GM12878 (cell line): ENCODE results near the gene CHP2. TPM values are rescaled to one million over a fixed set of nuclear protein-coding genes. Genes with fewer than 3 reads are reported as not detected.

ENCODE experiments used
- ATAC-seq: fragments of 200-7000 bp; cut with Tn5 transposase; 3 replicates; pipeline ENCODE4 v1.9.1; 2020; ENCODE audit warnings: mild to moderate bottlenecking, moderate library complexity
- BruUV-seq: library from RNA; stranded (reverse); fragments of 400-500 nt; replicated peaks from 2 replicates; lab custom pipeline; 2021; lab: Mats Ljungman, UMichigan
- CTCF ChIA-PET: fragments of 300-600 bp; sonication (Branson Sonifier 250); formaldehyde crosslinking; extraction: SDS; loops from one replicate; lab custom pipeline; 2021; ENCODE audit warnings: inconsistent platforms; lab: Yijun Ruan, JAX
- POLR2A ChIA-PET: fragments of 350-600 bp; formaldehyde crosslinking; extraction: SDS; loops from one replicate; lab custom pipeline; 2021; ENCODE audit warnings: inconsistent platforms; lab: Charles Lee
- RAD21 ChIA-PET: fragments of 300-600 bp; sonication (Branson Sonifier 250); formaldehyde crosslinking; loops from one replicate; lab custom pipeline; 2023; ENCODE audit warnings: antibody characterized with exemption; ENCODE audit not compliant: unreplicated experiment; lab: Charles Lee
- SMC1A ChIA-PET: fragments of 300-600 bp; sonication (Branson Sonifier 250); formaldehyde crosslinking; loops from one replicate; lab custom pipeline; 2023; ENCODE audit not compliant: unreplicated experiment, uncharacterized antibody; lab: Charles Lee
- DNase-seq: peaks from one replicate; pipeline ENCODE4 v3.0.0-alpha.2; 2011; ENCODE audit warnings: low read depth, low spot score
- FAIRE-seq: peaks from 3 replicates; lab custom pipeline; 2011; peaks lifted over from hg19 to GRCh38; lab: Jason Lieb, UNC
- H2AFZ ChIP-seq: 2 replicates; pipeline ENCODE4 v1.6.0; 2011; ENCODE audit warnings: low read depth, low read length, control low read depth; ENCODE audit not compliant: control insufficient read depth
- H3K27ac ChIP-seq: 2 replicates; pipeline ENCODE4 v1.5.1; 2011; ENCODE audit warnings: control low read depth; ENCODE audit not compliant: control insufficient read depth, insufficient read depth
- H3K27me3 ChIP-seq, 2 experiments: replicated peaks in 1 of 2; 2 replicates each; pipeline versions ENCODE4 v1.6.0 to v1.6.1; 2011; ENCODE audit warnings: low read length in 1 of 2; ENCODE audit not compliant: control insufficient read depth in 2 of 2, insufficient read depth in 2 of 2
- H3K36me3 ChIP-seq, 2 experiments: 2 replicates each; pipeline ENCODE4 v1.5.1; 2011; ENCODE audit warnings: low read length in 1 of 2; ENCODE audit not compliant: control insufficient read depth in 2 of 2, insufficient read depth in 2 of 2
- H3K4me1 ChIP-seq: 2 replicates; pipeline ENCODE4 v1.6.1; 2011; ENCODE audit warnings: mild to moderate bottlenecking, low read length, moderate library complexity, mixed read lengths; ENCODE audit not compliant: control insufficient read depth, insufficient read depth
- H3K4me2 ChIP-seq: 2 replicates; pipeline ENCODE4 v1.6.0; 2011; ENCODE audit warnings: control low read depth; ENCODE audit not compliant: control insufficient read depth, insufficient read depth
- H3K4me3 ChIP-seq: fragments of 200-600 bp; sonication (generic); 2 replicates; pipeline ENCODE4 v1.5.1; 2016
- H3K79me2 ChIP-seq: 2 replicates; pipeline ENCODE4 v1.6.0; 2011; ENCODE audit warnings: low read length; ENCODE audit not compliant: control insufficient read depth, insufficient read depth
- H3K9ac ChIP-seq: 2 replicates; pipeline ENCODE4 v1.8.0; 2011; ENCODE audit warnings: low read length, control low read depth, mixed read lengths; ENCODE audit not compliant: control insufficient read depth, insufficient read depth
- H3K9me3 ChIP-seq: replicated peaks from 3 replicates; pipeline ENCODE4 v1.5.1; 2011; ENCODE audit warnings: mild to moderate bottlenecking, low read length; ENCODE audit not compliant: control insufficient read depth, insufficient read depth
- H4K20me1 ChIP-seq: 2 replicates; pipeline ENCODE4 v1.6.0; 2011; ENCODE audit not compliant: control insufficient read depth, insufficient read depth
- BACH1 ChIP-seq: fragments of 450-650 bp; IDR thresholded peaks from 2 replicates; pipeline ENCODE4 v1.6.1; 2017; ENCODE audit warnings: mild to moderate bottlenecking, borderline replicate concordance
- CTCF ChIP-seq, 3 experiments: IDR thresholded peaks in 2 of 3; conservative IDR thresholded peaks in 1 of 3; 2 replicates each; pipeline ENCODE4 v1.5.1; 2011; ENCODE audit warnings: low read depth in 3 of 3, low read length in 3 of 3, mild to moderate bottlenecking in 3 of 3, control low read depth in 2 of 3, moderate library complexity in 2 of 3, inconsistent platforms in 1 of 3, mixed read lengths in 1 of 3; ENCODE audit not compliant: control insufficient read depth in 2 of 3, insufficient read depth in 1 of 3; ENCODE audit errors: extremely low read depth in 1 of 3
- CUX1 ChIP-seq: IDR thresholded peaks from 2 replicates; pipeline ENCODE4 v1.6.1; 2012; ENCODE audit warnings: improper control_type of control experiment, low read depth, low read length; ENCODE audit not compliant: insufficient replicate concordance
- RELA ChIP-seq: fragments of 450-650 bp; IDR thresholded peaks from 2 replicates; pipeline ENCODE4 v1.8.0; 2014; ENCODE audit warnings: borderline replicate concordance; ENCODE audit not compliant: partially characterized antibody
- TARDBP ChIP-seq: IDR thresholded peaks from 2 replicates; pipeline ENCODE4 v1.6.1; 2016; ENCODE audit warnings: borderline replicate concordance
- ZBTB33 ChIP-seq: fragments of 450-650 bp; IDR thresholded peaks from 2 replicates; pipeline ENCODE4 v1.6.1; 2017; ENCODE audit warnings: mild to moderate bottlenecking
- ZNF592 ChIP-seq: fragments of 450-650 bp; IDR thresholded peaks from 2 replicates; pipeline ENCODE4 v1.6.1; 2017; ENCODE audit warnings: mild to moderate bottlenecking, moderate library complexity
- WGBS: methylation state at CpG from one replicate; pipeline ENCODE4 v1.1.6; 2016; ENCODE audit warnings: low lambda C conversion rate; ENCODE audit not compliant: insufficient replicate concordance, insufficient coverage; ENCODE audit errors: missing lambda C conversion rate; 5-methylcytosine and 5-hydroxymethylcytosine counted together
- in situ Hi-C: fragments of 300-500 bp; cut with MboI; formaldehyde crosslinking; loops from 9 replicates; pipeline ENCODE4 v1.14.3; 2018; ENCODE audit warnings: mixed read lengths
- intact Hi-C: fragments of 100-400 bp; cut with micrococcal nuclease; formaldehyde crosslinking; loops from one replicate; pipeline ENCODE4 v1.14.2; 2022; ENCODE audit not compliant: unreplicated experiment
- polyA plus RNA-seq, 11 experiments: library from polyadenylated mRNA; depleted of rRNA in 4 of 11; unstranded in 6 of 11; stranded (reverse) in 5 of 11; fragments of >200 nt; fragmentation: Nextera tagmentation in 4 of 11; fragmentation: Illumina TruSeq in 1 of 11; extraction: Ambion mirVana in 4 of 11; extraction: Trizol in 1 of 11; gene quantifications; 1 replicate in 1 of 11; 2 replicates in 10 of 11; pipeline versions ENCODE4 v1.2.1 to v1.2.3, GENCODE V29; 2011 to 2016; ENCODE audit warnings: inconsistent platforms in 2 of 11, missing spikeins in 2 of 11, low read depth in 1 of 11
- total RNA-seq, 4 experiments: library from RNA; depleted of rRNA in 3 of 4; stranded (reverse); fragments of >200 nt in 3 of 4; fragmentation: Illumina TruSeq in 1 of 4; extraction: Trizol in 1 of 4; gene quantifications; 2 replicates each; pipeline versions ENCODE4 v1.2.1 to v1.2.3, GENCODE V29; 2013 to 2021

The CHP2 gene
- total and polyA plus RNA-seq, 10 of the 15 experiments (the other 5 are each of a cell fraction or from before 2014, with no cell fraction given) = not detected

- POLR2A ChIA-PET = no interaction called here
- Histone ChIP-seq H3K4me1 (no peaks in the 10 kb centered on the region), H2AFZ (no peak overlapping the region), H4K20me1 (no peaks in the 10 kb centered on the region), H3K27ac (no peak overlapping the region), H3K4me2 (no peak overlapping the region), H3K79me2 (no peaks in the 10 kb centered on the region), H3K36me3 (no peaks in the 10 kb centered on the region), H3K9ac (no peak overlapping the region), H3K9me3 (no peaks in the 10 kb centered on the region), H3K27me3 (no peaks in the 10 kb centered on the region; a peak in 2 of 4 replicates), H3K4me3 (no peak overlapping the region)
- in situ Hi-C loops = no loop called here
- TF ChIP-seq BACH1 (no peak), ZNF592 (no peak), TARDBP (no peak), ZBTB33 (no peak), RELA (no peak), CUX1 (no peak), CTCF (IDR thresholded peaks at IDR 0.05 in 2 of 3, conservative IDR thresholded peaks at IDR 0.05 in 1 of 3; ENCODE audit: control insufficient read depth in 2 of 3, extremely low read depth in 1 of 3, insufficient read depth in 1 of 3, low read depth in 3 of 3, low read length in 3 of 3) (no peak)
- CTCF ChIA-PET = no interaction called here
- intact Hi-C loops = no loop called here
- ATAC-seq = no peak
- no peak for DNase-seq
- SMC1A ChIA-PET = no interaction called here
- no TSS peak for BruUV-seq
- WGBS = 19% methylated on average over 2 of the region's 2 CpGs
- FAIRE-seq = no peak
- RAD21 ChIA-PET = no interaction called here
Measured at GRCh38 chr16:23741675-23742303, 13.0 kb upstream of the CHP2 start.
